DMS153 (cell line): Measurements from ENCODE around the gene NFYA.
"Not testable (repeated sequence)": the region's sequence is repeated elsewhere in the genome, so short reads cannot be mapped to it uniquely, and the experiment has no call there.

Experiments used
- DNase-seq: peaks from one replicate; lab custom pipeline; 2025; lab: John Stamatoyannopoulos, UW

Gene NFYA

DNA sequence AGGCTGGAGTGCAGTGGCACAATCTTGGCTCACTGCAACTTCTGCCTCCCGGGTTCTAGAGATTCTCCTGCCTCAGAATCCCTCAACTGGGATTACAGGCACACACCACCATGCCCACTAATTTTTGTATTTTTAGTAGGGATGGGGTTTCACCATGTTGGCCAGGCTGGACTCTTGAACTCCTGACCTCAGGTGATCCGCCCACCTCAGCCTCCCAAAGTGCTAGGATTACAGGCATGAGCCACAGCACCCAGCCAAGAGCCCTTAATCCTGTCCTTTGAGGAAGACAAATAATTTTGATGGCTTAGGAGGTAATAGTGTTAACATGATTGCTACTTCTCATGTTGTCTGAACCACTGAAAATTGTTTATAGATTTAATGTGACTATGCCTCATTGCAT lies 42.3 kb downstream of the NFYA start:
- DNase-seq, result not testable (repeated sequence)

DNA sequence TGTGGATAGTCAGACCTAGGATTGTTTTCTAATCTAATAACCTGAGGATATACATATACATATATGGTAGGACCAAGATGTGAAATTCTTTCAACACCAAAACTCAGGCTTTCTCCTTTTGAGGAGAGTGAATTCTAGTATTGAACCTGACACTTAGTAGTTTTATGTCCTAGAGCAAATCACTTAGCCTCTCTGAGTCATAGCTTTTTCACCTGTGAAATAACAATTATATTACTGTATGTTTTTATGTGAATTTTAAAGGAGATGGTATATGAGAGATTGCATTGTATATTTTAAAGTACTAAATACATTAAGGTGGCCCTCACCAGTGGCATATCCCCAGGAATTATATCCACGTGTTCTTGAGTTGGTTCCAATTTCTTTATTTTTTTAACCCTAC lies 46.7 kb downstream of the NFYA start:
- no peak for DNase-seq

DNA sequence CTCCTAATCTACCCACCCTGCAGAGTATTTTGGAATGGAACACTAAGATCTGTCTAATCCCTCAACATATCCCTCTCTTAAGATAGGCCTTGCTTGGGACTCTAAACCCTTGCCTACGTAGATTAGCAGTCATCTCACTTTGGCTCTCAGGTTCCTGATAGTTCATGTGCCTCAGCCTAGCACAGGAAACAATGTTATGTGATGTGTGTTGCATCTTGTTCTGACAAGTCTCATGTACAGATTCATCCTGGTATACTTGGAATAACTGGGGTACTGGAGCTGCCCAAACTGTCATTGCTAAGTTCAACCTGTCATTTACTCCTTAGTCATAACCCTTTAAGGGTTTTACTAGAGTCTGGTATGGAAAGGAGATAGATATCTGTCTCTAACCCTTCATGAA lies 47.3 kb downstream of the NFYA start:
- no peak for DNase-seq

DNA sequence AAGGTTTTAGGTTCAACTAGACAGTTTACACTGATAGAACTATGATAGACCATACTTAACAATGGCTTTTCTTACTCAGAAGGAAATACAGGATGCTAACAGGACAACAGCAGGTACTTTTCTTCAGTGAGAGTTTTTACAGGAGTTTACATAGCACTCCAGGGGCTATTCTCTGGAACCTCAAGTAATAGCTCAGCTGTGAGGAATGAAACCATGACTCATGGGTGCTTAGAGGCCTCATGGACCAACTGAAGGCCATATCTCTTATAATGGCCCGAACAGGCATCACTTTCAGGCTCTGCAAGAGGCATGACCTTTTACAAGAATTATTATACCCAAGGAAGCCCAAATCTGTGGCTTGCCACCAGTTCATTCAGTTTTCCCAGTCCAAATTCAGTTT lies 49.6 kb downstream of the NFYA start:
- no peak for DNase-seq

DNA sequence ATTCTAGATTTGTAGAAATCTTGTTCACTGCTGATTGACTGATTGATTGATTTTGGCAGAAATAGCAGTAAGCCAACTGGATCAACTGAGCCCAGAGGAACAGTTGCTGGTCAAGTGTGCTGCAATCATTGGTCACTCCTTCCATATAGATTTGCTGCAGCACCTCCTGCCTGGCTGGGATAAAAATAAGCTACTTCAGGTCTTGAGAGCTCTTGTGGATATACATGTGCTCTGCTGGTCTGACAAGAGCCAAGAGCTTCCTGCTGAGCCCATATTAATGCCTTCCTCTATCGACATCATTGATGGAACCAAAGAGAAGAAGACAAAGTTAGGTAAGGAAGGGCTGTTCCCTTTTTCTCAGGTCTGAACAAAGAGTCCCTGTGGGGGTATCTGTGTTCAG lies 50.1 kb downstream of the NFYA start:
- DNase-seq, result no peak

DNA sequence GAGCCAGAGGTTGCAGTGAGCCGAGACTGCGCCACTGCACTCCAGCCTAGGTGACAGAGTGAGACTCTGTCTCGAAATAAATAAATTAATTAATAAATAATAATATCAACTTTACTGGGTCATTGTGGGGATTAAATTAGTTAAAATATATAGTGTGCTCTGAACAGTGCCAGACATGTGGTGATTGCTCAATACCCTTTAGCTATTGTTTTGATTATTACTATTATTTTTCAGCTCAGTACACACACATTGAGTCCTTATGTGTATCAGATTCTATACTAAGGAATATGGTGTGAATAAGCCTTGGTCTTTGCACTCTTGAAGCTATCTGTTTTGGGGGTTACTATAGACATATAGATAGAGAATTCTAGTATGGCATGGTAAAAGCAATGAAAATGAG lies 52.5 kb downstream of the NFYA start:
- no peak for DNase-seq

DNA sequence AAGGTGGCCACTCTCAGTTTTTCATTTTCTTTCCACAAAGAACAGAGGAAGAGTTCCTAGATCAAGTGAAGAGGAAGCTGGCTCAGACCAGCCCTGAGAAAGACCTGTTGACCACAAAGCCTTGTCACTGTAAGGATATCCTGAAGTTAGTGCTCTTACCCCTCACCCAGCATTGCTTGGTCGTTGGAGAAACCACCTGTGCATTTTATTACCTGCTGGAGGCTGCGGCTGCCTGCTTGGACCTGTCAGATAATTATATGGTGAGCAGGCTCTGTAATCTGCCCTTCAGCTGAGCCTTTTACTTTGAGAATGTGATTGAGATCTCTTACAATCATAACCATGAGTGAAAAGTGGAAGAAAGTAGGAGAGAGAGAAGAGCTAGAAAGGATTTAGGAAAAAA lies 59.5 kb downstream of the NFYA start:
- DNase-seq, result peak; percentile 31

DNA sequence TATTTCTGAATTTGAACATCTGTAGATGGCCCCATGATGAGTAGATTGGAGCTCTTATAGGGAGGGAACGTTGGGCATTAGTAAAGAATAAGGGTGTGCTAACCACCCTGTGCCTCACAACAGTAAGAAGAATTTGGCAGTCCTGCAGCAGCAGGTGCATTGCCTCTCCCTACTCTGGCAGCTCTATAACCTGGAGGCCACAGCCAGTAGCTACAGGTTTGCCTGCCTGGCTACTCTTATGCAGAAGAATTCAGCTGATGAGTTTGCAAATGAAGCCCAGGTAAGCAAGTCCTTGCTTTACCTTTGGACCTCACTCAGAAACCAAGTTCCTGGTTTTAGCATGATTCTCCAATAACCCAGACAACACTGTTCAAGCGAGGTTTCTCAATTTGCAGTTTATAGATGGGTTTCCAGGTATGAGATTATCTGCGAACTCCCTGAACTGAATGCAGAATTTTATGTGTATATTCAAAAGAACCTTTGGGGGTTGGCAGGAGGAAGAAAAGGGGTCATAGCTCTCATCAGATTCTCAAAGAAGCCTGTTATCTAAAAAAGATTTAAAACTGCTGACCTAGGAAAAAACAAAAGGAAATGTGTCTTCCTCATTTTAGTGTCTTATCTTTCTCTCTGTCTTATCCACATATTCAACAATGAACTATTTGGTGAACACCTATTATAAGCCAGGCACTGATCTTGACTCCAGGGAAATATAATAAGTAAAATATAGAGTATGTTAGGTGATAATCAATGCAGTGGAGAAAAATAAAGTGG lies 62.5 kb downstream of the NFYA start:
- no peak for DNase-seq

DNA sequence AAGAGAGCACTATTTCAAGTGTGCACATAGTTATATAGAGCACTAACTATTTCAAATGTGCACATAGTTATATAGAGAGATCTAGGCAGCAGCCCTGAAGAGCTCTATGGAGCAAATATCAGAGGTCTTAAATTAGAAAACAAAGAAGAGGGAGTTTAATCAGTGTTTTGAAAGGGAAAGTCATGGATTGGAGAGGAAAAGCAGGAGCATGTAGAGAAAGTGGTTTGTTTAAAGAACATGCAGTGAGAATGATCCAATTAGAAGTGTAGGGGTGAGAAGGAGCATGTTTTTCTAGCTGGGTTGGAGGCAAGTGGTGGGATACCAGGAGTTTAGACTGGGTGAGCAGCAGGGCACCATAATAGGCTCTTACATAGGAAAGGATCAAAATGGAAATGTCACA lies 64.1 kb downstream of the NFYA start:
- DNase-seq, result no peak

DNA sequence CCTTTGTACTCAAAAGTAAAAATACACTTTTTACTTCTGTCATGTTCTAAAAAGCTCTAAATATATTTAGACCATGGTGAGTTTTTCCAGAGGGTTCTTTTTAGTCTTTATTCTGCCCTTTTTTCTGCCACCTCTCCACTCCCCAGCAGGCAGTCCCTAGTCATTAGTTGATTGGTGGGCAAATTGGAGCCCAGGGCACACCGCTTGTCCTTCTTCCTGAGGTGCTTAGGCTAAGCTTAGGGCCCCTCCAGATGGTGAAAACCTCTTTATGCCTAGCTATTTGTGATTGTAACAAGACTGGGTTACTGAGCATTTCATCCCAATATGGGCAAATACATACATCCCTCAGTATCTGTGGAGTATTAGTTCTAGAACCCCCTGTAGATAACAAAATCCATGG lies 75.1 kb downstream of the NFYA start:
- no peak for DNase-seq
